Middle frontal gyrus (tissue), 1 donor: ENCODE data around the gene RPGRIP1.
"Not testable (repeated sequence)": the region's sequence is repeated elsewhere in the genome, so short reads cannot be mapped to it uniquely, and the experiment has no call there.

Experiments
- DNase-seq: peaks from one replicate; pipeline ENCODE4 v3.0.0-alpha.2; 2015; ENCODE audit warnings: low spot score; ENCODE audit errors: extremely low spot score

RPGRIP1 gene

DNA sequence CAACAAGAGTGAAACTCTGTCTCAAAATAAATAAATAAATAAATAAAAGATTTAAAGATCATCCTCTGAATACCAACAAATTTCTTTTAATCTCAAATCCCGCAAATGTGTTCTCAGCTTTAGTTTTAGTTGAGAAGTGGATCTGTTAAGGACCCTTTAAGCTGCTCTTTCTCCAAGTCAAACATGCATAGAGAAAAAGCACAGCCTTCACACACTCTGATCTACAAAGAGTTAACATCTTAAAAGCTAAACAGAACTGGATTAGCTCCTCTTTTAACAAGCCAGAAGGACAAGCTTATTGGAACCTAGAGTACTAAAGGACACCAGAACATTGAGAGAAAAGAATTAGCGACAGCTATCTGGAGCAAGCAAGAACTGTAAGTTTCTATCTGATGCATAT lies at the start of gene RPGRIP1:
Gene RPGRIP1, plus strand, starts transcription at position 301 of the 400 bp plus-strand sequence. CDS start 7,894 bp downstream, outside the sequence.
- DNase-seq, result no peak

DNA sequence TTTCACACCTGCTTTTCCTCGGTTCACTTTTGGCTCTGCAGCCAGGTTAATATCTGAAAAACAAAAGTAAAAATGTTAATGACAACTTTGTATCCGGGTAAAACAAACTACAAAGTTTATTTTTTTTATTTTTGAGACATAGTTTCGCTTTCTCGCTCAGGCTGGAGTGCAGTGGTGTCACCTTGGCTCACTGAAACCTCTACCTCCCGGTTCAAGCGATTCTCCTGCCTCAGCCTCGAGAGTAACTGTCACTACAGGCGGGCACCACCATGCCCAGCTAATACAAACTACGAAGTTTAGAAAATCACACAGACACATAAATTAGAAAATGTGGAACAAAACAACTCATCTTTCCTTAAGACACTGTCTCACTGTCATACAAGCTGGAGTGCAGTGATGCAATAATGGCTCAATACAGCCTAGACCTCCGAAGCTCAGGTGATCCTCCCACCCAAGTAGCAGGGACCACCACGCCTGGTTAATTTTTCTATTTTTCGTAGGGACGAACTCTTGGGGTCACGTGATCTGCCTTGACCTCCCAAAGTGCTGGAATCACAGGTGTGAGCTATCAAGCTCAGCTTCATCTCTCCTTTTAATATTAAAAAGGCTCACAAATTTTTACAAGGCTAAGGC lies 48.7 kb upstream of the RPGRIP1 start:
- DNase-seq, result no peak

DNA sequence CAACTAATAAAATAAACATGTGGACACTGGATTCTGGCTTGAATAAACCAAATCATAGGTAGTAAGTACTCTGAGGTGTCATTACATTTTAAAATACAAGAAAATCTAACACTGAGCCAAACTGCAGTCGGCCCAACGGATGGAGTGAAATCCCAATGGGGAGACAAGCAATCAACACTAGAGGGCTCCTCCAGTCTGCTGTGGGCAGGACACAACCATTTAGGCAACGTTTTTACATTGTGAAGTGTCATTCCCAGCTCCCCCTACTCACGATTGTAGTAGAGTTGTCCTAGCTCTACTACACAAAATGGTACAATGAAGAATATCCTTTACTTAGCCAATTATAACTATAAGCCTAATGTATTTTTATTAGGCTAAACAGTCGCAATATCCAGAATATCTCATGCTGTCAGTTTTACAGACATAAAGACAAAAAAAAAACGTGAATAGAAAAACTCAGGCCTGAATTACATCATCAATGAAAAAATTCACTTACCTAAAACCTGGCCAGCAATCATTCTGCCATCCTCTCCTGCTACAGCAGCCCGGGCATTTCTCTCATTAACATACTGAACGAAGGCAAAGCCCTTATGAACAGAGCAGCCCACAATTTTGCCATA lies 46.3 kb upstream of the RPGRIP1 start:
- no peak for DNase-seq

DNA sequence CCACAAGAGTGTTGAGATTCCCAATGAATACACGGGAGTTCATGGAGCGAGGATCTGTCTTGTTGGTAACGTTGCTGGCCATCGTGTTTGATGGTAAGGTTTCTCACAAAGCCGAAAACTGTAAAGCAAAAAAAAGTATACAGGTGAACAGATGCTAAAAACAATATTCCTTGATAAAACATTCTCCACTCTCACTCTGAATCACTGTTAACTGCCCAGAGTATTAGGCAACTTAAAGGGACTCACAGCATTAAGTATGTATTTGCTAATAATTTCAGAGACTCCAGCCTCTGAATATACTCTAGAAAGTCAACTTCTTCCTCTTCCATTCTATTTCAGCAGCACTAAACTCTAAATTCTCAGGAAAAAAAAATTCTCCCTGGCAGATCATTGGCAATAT lies 45.8 kb upstream of the RPGRIP1 start:
- no peak for DNase-seq

- DNase-seq, result no peak
These were observed 42.7 kb upstream of the RPGRIP1 start for GRCh38 chr14:21236948-21237797.

GRCh38 chr14:21238823-21239518 lies 40.9 kb upstream of the RPGRIP1 start:
- no peak for DNase-seq

DNA sequence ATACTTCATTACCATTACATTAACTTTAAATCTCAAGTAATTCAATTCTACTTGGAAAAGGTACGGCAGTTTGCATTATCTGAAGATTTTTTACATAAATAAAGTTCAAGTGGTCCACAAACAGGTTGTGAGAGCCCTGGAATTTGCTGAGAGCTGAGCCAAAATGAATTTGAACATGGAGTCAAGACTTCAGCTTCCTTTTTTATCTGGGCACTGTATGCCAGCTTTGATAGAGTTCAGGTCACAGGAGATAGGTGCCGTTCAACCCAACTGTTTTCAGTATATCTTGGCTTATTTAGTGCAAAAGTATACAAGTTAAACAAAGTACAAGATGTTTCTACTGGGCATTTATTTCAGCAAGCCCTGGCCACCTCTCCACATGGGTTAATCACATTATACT lies 39.5 kb upstream of the RPGRIP1 start:
- DNase-seq, result no peak

DNA sequence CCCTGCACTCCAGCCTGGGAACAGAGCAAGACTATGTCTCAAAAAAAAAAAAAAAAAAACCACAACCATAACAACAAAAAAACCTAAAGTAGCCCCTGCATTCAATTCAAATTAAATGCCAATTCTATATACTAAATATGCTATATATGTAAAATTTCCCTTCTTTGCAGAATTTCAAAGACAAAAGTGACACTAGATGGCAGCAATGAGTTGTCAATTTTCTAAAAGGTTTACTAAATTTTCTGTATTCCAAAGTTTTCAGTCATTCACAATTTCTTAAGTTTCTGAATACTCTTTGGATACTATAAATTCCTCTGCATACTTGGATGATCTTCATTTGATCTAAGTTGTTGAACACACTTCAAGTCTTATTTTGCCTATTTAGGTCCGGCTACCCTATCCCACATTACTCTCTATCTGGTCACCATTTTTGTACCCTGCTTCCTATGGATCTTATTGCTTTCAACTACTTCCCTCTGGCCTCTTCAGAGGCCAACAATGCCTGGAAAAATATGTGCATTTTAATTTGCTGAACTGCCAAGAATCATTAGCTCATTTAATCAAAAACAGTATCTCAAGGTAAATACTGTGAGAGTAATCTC lies 38.6 kb upstream of the RPGRIP1 start:
- DNase-seq, result no peak

GRCh38 chr14:21244544-21244943 lies 35.3 kb upstream of the RPGRIP1 start:
- DNase-seq, result no peak

DNA sequence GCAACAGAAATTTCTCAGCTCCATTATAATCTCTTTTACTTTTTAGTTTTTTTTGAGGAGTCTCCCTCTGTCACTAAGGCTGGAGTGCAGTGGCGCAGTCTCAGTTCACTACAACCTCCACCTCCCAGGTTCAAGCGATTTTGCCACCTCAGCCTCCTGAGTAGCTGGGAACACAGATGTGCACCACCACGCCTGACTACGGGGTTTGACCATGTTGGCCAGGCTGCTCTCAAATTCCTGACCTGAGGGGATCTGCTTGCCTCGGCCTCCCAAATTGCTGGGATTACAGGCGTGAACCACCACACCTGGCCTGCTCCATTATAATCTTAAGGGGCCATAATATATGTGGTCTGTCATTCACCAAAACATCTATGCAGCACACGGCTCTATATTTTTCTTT lies 34.1 kb upstream of the RPGRIP1 start:
- no peak for DNase-seq

DNA sequence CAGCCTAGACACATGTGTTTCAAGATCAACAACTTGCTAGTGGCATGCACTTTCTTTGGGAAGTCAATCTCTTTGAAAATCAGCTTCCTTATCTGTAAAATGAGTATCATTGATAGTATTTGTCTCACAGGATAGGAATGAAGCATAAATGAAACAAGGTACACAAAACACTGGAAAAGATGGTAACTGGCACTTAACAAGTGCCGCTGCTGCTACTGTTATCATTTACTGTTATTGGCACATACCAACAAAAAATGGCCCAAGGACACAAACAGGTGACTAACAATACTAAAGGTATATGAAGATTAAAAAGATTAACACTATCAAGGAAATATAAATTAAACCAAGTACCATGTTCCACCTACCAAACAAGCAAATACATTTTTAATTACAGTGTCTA lies 31.5 kb upstream of the RPGRIP1 start:
- no peak for DNase-seq

GRCh38 chr14:21248739-21249411 lies 31.0 kb upstream of the RPGRIP1 start:
- no peak for DNase-seq

DNA sequence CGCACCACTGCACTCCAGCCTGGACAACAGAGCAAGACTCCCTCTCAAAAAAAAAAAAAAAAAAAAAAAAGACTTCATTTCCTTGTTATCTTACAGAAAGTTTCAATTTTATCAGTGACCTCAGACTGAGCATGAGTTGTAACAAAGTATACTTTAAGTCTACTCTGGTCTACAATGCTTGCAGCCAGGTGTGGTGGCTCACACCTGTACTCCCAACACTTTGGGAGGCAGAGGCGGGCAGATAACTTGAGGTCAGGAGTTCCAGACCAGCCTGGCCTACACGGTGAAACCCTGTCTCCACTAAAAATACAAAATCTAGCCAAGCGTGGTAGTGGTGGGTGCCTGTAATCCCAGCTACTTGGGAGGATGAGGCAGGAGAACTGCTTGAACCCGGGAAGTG lies 28.7 kb upstream of the RPGRIP1 start:
- DNase-seq, result no peak

DNA sequence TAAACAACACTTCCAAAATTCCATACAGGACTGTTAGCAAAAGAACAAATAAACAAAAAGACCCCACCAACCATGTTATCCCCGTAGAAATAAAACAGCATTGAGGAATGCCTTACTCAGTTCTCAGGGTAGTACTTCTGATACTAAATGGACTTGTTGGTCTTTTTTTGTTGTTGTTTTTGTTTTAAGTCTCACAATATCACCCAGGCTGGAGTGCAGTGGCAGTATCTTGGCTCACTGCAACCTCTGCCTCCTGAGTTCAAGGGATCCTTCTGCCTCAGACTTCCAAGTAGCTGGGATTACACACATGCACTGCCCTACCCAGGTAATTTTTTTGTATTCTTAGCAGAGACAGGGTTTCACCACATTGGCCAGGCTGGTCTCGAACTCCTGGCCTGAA lies 27.7 kb upstream of the RPGRIP1 start:
- no peak for DNase-seq

DNA sequence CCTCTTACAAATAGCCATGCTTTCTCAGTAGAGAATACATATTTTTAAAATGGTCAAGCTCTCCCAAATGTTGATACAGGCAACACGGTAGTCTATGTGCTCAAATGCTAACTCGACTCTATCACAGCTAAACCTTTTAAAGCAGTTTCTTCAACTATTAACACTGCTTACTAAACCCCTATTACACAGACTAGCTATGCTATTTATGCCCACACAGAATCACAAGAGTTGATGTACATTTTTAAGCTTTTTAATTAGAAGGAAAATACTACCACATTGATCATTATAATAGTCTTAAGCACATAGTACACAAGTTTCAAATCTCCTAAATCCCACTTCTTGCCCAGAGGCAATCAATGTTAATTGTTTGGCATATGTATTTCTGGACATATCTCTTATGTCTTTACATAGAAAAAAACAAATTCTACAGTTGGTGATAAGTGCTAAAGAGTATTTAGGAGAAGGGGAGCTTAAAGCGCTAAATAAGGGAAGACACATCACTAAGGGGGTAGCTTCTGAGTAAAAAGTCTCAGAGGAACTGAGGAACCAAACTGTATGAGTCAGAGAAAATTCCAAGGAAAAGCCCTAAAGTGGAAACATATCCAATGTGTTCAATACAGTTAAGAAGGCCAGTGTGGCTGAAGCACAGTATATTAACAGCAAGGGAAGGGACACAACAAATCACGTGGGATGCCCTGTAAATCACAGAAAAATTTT lies 24.3 kb upstream of the RPGRIP1 start:
- no peak for DNase-seq

DNA sequence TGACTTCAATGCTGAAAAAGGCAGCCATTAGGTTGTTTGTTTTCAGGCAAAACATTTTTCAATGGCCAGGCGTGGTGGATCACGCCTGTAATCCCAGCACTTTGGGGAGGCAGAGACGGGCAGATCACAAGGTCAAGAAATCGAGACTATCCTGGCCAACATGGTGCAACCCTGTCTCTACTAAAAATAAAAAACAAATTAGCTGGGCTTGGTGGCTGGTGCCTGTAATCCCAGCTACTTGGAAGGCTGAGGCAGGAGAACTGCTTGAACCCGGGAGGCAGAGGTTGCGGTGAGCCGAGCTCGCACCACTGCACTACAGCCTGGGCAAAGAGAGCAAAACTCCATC lies 23.8 kb upstream of the RPGRIP1 start:
- not testable (repeated sequence) for DNase-seq

DNA sequence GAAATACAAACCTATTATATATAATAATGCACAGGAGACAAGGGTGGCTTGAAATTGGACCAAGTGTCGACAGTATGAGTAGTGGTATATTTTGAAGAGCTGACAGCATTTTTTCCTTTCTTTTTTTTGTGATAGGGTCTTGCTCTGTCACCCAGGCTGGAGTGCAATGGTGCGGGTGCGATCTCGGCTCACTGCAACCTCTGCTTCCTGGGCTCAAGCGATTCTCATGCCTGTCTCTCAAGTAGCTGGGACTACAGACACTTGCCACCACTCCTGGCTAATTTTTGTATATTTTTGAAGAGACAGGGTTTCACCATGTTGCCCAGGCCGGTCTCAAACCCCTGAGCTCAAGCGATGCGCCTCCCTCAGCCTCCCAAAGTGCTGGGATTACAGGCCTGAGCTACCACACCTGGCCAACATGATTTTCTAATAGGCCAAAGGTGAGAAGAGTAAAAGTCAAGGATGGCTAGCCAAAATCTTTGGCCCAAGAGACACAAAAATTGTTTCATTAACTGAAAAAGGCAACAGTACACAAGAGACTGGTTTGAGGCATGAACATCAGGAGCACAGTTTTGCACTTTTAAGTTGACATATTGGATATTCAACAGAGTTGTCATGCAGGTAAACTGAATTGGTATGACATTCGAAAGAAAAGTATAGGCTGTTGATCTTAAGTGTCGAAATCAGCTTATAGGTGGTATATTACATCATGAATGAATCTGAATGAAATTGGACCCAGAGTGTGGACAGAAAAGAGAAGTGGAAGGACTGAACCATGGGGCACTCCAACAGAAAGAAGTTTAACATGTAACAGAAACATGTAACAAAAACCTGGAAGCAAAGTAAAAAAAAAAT lies 23.1 kb upstream of the RPGRIP1 start:
- DNase-seq, result no peak

DNA sequence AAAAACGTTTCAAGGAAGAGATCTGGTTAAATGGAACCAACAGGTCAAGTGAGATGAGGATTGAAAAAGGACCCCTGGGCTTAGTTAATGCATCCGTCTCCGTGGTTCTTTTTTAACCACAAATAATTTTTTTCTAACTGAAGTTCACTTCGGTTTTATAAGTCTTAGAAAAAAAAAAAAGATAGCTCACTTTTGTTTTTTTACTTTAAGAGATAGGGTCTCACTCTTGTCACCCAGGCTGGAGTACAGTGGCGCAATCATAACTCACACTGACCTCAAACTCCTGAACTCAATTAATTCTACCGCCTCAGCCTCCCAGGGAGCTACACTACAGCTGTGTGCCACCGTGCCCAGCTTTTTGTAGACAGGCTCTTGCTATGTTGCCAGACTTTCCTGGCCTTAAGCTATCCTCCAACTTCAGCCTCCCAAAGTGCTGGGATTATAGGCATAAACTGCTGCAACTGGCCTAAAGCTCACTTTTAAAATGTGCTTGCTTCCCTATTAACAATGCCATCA lies 22.4 kb upstream of the RPGRIP1 start:
- no peak for DNase-seq
